T-cell (primary cell): ENCODE data around the gene COL12A1. TPM values are rescaled to one million over a fixed set of nuclear protein-coding genes. Genes with fewer than 3 reads are reported as not detected.

ENCODE experiments used
- ATAC-seq, 4 experiments: fragments of 200-7000 bp in 3 of 4; fragments of 150-1000 bp in 1 of 4; cut with Tn5 transposase; replicated peaks in 1 of 4; 1 replicate in 3 of 4; 2 replicates in 1 of 4; pipeline ENCODE4 v1.10.0; 2021; ENCODE audit warnings: moderate library complexity in 3 of 4, mild to moderate bottlenecking in 2 of 4, moderate number of reproducible peaks in 1 of 4
- CTCF ChIA-PET, 2 donors: fragments of 300-600 bp; sonication (Branson Sonifier 250); formaldehyde crosslinking; loops; one replicate each; lab custom pipeline; 2022; ENCODE audit warnings: antibody characterized with exemption in 2 of 2; lab: Charles Lee
- POLR2A ChIA-PET, 2 donors: fragments of 300-600 bp; sonication (Branson Sonifier 250); formaldehyde crosslinking; loops; one replicate each; lab custom pipeline; 2022; ENCODE audit warnings: antibody characterized with exemption in 2 of 2; lab: Charles Lee
- DNase-seq, 35 experiments: peaks; one replicate each; pipeline versions ENCODE4 v3.0.0 to v3.0.0-alpha.2; 2013 to 2023
- H3K27ac ChIP-seq: one replicate; pipeline ENCODE4 v1.5.1; 2013; ENCODE audit warnings: low read length
- H3K27me3 ChIP-seq, 2 experiments: replicated peaks in 1 of 2; 1 replicate in 1 of 2; 2 replicates in 1 of 2; pipeline versions ENCODE4 v1.6.1 to v1.7.0; 2013; ENCODE audit warnings: low read length in 1 of 2, mixed read lengths in 1 of 2; ENCODE audit not compliant: control insufficient read depth in 2 of 2, insufficient read depth in 2 of 2; ENCODE audit errors: extremely low read depth in 1 of 2
- H3K36me3 ChIP-seq, 2 donors: 1 replicate in 1 of 2; 2 replicates in 1 of 2; pipeline versions ENCODE4 v1.6.1 to v1.7.0; 2013; ENCODE audit warnings: low read length in 1 of 2; ENCODE audit not compliant: control insufficient read depth in 2 of 2, insufficient read depth in 1 of 2; ENCODE audit errors: extremely low read depth in 1 of 2
- H3K4me1 ChIP-seq, 2 experiments: 1 replicate in 1 of 2; 2 replicates in 1 of 2; pipeline versions ENCODE4 v1.6.1 to v1.7.0; 2013; ENCODE audit warnings: low read length in 2 of 2, mixed read lengths in 1 of 2; ENCODE audit not compliant: insufficient read depth in 2 of 2, control insufficient read depth in 1 of 2; ENCODE audit errors: extremely low read depth in 1 of 2
- H3K4me3 ChIP-seq, 2 donors: 1 replicate in 1 of 2; 2 replicates in 1 of 2; pipeline versions ENCODE4 v1.5.1 to v1.7.0; 2013; ENCODE audit warnings: mild to moderate bottlenecking in 2 of 2, low read length in 1 of 2, moderate library complexity in 1 of 2; ENCODE audit not compliant: control insufficient read depth in 1 of 2; ENCODE audit errors: extremely low read depth in 1 of 2
- H3K9me3 ChIP-seq: 2 replicates; pipeline ENCODE4 v1.7.0; 2013
- H3K27ac Mint-ChIP-seq, 2 donors: one replicate each; pipeline ENCODE4 v1.8.0; 2020 to 2021; ENCODE audit warnings: mild to moderate bottlenecking in 2 of 2, mixed read lengths in 2 of 2
- H3K27me3 Mint-ChIP-seq, 2 donors: one replicate each; pipeline ENCODE4 v1.8.0; 2021 to 2022; ENCODE audit warnings: mixed read lengths in 2 of 2
- H3K36me3 Mint-ChIP-seq: one replicate; pipeline ENCODE4 v1.8.0; 2021; ENCODE audit warnings: mixed read lengths
- H3K4me1 Mint-ChIP-seq, 3 donors: one replicate each; pipeline ENCODE4 v1.8.0; 2020 to 2022; ENCODE audit warnings: mixed read lengths in 3 of 3, mild to moderate bottlenecking in 1 of 3
- H3K4me3 Mint-ChIP-seq, 3 donors: one replicate each; pipeline ENCODE4 v1.8.0; 2020 to 2022; ENCODE audit warnings: mild to moderate bottlenecking in 3 of 3, mixed read lengths in 3 of 3, moderate library complexity in 3 of 3
- H3K9me3 Mint-ChIP-seq, 3 donors: one replicate each; pipeline ENCODE4 v1.8.0; 2020 to 2022; ENCODE audit warnings: mixed read lengths in 3 of 3
- WGBS: methylation state at CpG from one replicate; pipeline ENCODE4 v1.1.5; 2013; ENCODE audit warnings: missing lambda C conversion rate; ENCODE audit not compliant: insufficient coverage; 5-methylcytosine and 5-hydroxymethylcytosine counted together
- total RNA-seq, 35 experiments: library from RNA in 6 of 35; stranded (reverse) in 6 of 35; fragments of 120-200 nt in 1 of 35; gene quantifications; one replicate each; pipeline versions ENCODE4 v1.2.1 to v1.2.4 and lab custom pipeline; 2013 to 2026

COL12A1 gene
- total RNA-seq, 5 donors from 2014 or later (not counting 1 experiment from before 2014, with no cell fraction given) = 0.59 to 0.95 (median 0.76) TPM; not detected in 2

DNA sequence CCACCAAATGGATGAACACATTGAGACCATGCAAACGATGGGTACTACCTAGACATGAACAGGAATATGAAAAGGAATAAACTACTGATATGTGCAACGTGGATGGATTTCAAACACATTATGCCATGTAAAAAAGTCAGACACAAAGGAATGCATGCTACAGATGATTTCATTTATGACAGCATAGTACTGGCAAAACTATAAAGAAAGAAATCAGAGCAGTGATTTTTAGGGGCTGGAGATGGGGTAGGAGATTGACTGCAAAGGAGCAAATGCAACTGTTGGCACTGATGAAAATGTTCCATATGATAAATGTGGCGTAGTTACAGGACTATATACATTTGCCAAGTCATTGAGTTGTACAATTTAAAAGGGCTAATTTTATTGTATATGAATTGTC lies 13.4 kb upstream of the COL12A1 start:
- Mint-ChIP-seq H3K36me3 (no peaks in the 10 kb centered on the region), H3K27ac (no peak overlapping the region), H3K27me3 (peaks cover 34 to 45% of the 10 kb centered on the region in 2 donors), H3K4me3 (no peak overlapping the region), H3K4me1 (no peaks in the 10 kb centered on the region), H3K9me3 (no peaks in the 10 kb centered on the region)
- Histone ChIP-seq H3K36me3 (no peaks in the 10 kb centered on the region), H3K4me1 (no peaks in the 10 kb centered on the region), H3K4me3 (no peak overlapping the region), H3K27me3 (peaks cover 0 to 6% of the 10 kb centered on the region in 2 experiments), H3K9me3 (no peaks in the 10 kb centered on the region), H3K27ac (no peak overlapping the region)
- POLR2A ChIA-PET = no interaction called here
- no peak for DNase-seq
- 60% methylated on average over 1 of the region's 3 CpGs for WGBS
- CTCF ChIA-PET = interaction anchor here in 1 of 2 donors (1.9 kb wide), 1 partner anchor 10 kb away, joined by 17 read pairs; no protein-coding TSS in a partner anchor
- ATAC-seq = no peak

DNA sequence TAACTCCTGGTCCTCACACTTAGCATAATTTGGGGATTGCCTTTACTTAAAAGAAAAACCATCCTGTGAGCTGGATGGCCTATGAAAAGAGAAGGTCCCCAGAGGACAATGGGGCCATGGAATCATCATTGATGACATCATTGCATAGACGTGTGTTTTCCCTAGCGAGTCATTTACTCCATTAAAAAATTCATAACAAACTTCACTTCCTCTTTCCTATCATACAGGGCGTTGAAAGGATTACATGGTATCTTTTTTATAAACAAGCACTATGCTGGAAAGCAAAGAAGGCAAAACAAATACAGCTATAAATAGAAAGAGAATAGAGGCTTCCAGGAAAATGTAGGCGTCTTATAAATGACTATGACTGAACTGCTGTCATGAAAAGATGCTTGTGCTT lies 11.3 kb upstream of the COL12A1 start:
- Mint-ChIP-seq H3K9me3 (no peaks in the 10 kb centered on the region), H3K4me3 (no peak overlapping the region), H3K27me3 (peaks cover 38 to 39% of the 10 kb centered on the region in 2 donors), H3K36me3 (no peaks in the 10 kb centered on the region), H3K27ac (no peak overlapping the region), H3K4me1 (no peaks in the 10 kb centered on the region)
- Histone ChIP-seq H3K27me3 (peaks cover 0 to 6% of the 10 kb centered on the region in 2 experiments), H3K4me3 (no peak overlapping the region), H3K36me3 (no peaks in the 10 kb centered on the region), H3K4me1 (no peaks in the 10 kb centered on the region), H3K9me3 (no peaks in the 10 kb centered on the region), H3K27ac (no peak overlapping the region)
- ATAC-seq = no peak
- no CpG with 5 or more reads among the region's 4 CpGs for WGBS
- CTCF ChIA-PET = interaction anchor here (0.5 to 1.6 kb wide), 4 partner anchors 8 to 1484 kb away, joined by 3 to 4 read pairs (median 4); no protein-coding TSS in a partner anchor
- no peak for DNase-seq
- POLR2A ChIA-PET = no interaction called here

DNA sequence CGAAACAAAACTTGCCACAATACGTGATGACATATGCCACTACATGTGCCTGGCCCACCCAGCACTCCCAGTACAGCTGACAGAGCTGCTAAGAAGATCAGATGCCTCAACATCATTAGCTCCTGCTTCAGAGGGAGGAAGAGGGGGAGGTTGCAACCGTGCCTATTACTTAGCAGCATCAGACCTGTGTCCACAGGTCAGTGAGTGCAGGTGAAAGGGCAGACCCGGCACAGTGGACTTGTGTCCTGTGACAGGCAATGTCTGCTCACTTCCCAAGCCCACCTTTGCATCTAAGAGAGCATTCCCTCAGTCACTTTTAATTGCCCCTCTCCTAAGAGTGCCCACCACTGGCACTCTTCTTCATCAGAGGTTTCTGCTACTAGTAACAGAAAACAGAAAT lies 9.4 kb upstream of the COL12A1 start:
- Mint-ChIP-seq H3K27ac (no peak overlapping the region), H3K4me3 (no peak overlapping the region), H3K27me3 (peaks cover 45 to 46% of the 10 kb centered on the region in 2 donors), H3K36me3 (no peaks in the 10 kb centered on the region), H3K9me3 (no peaks in the 10 kb centered on the region), H3K4me1 (no peaks in the 10 kb centered on the region)
- DNase-seq (no peak), ATAC-seq (no peak)
- H3K9me3 ChIP-seq = no peaks in the 10 kb centered on the region
- 29% methylated on average over 2 of the region's 4 CpGs for WGBS
- H3K4me1 ChIP-seq = peaks cover 0 to 2% of the 10 kb centered on the region in 2 experiments
- CTCF ChIA-PET = interaction anchor here (0.7 to 1.1 kb wide), 3 partner anchors 12 to 1359 kb away, joined by 3 read pairs; no protein-coding TSS in a partner anchor
- no peak overlapping the region for H3K27ac ChIP-seq
- H3K36me3 ChIP-seq = no peaks in the 10 kb centered on the region
- POLR2A ChIA-PET = no interaction called here
- peaks cover 0 to 10% of the 10 kb centered on the region in 2 experiments for H3K27me3 ChIP-seq
- no peak overlapping the region for H3K4me3 ChIP-seq

DNA sequence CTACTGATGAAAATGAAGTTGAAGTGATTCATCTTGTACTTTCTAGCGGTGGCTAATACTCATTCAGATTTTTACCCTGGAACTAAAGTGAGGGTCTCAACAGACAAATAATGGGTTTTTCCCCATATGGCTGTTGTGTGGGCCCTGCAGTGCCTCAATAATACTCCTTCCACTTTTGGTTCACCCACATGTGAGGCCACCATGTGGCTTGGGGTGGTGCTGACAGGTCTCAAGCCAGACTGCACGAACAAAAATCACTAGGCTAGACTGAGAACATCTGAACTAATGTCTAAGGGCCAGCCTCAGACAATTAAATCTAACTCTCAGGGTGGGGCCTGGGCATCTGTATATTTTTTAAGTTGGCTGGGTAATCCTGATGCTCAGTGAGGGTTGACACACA lies 7.9 kb upstream of the COL12A1 start:
- H3K27ac ChIP-seq = no peak overlapping the region
- no peaks in the 10 kb centered on the region for H3K9me3 ChIP-seq
- peaks cover 5 to 6% (median 5%) of the 10 kb centered on the region in 3 donors for H3K4me1 Mint-ChIP-seq
- H3K36me3 ChIP-seq = no peaks in the 10 kb centered on the region
- ChIA-PET POLR2A (no interaction called here), CTCF (interaction anchor here (0.6 to 1.3 kb wide), 7 partner anchors 416 to 1584 kb away, joined by 3 to 9 read pairs (median 3); partner anchors contain the start of gene SLC17A5 (in 1 of the 2))
- DNase-seq (no peak), ATAC-seq (no peak)
- H3K4me3 Mint-ChIP-seq = no peak overlapping the region
- H3K27me3 ChIP-seq = peaks cover under 1 to 17% of the 10 kb centered on the region in 2 experiments
- peaks cover 40 to 51% of the 10 kb centered on the region in 2 donors for H3K27me3 Mint-ChIP-seq
- no CpG with 5 or more reads among the region's 2 CpGs for WGBS
- no peaks in the 10 kb centered on the region for H3K36me3 Mint-ChIP-seq
- H3K9me3 Mint-ChIP-seq = no peaks in the 10 kb centered on the region
- no peak overlapping the region for H3K4me3 ChIP-seq
- peaks cover under 1 to 7% of the 10 kb centered on the region in 2 experiments for H3K4me1 ChIP-seq
- no peak overlapping the region for H3K27ac Mint-ChIP-seq

DNA sequence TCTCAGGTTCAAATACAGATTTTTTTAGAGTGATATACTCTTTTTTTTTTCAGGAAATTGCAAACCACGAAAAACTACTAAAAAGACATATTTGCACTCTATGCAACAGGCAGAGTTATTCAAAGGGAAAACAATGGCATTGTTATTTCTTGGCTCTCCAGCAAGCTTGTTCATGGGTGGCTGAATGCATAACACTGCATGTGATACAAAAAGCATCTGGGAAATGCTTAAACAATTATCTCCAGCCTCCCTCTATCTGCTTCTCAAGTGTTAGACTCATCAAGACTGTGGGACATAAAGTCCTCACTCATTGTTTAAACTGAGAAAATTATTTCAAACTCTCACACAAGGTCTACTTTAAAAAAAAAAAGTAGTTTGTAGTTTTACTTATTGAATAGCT lies 7.3 kb upstream of the COL12A1 start:
- ChIA-PET CTCF (interaction anchor here (0.6 to 1.3 kb wide), 7 partner anchors 416 to 1584 kb away, joined by 3 to 9 read pairs (median 3); partner anchors contain the start of gene SLC17A5 (in 1 of the 2)), POLR2A (no interaction called here)
- no peak overlapping the region for H3K4me3 Mint-ChIP-seq
- no peak overlapping the region for H3K27ac Mint-ChIP-seq
- Histone ChIP-seq H3K36me3 (no peaks in the 10 kb centered on the region), H3K4me1 (peaks cover 3 to 13% of the 10 kb centered on the region in 2 experiments), H3K4me3 (no peak overlapping the region), H3K27ac (no peak overlapping the region), H3K9me3 (no peaks in the 10 kb centered on the region), H3K27me3 (peaks cover 5 to 23% of the 10 kb centered on the region in 2 experiments)
- DNase-seq = no peak
- peaks cover 11 to 12% (median 11%) of the 10 kb centered on the region in 3 donors for H3K4me1 Mint-ChIP-seq
- no peak for ATAC-seq
- peaks cover 45 to 54% of the 10 kb centered on the region in 2 donors for H3K27me3 Mint-ChIP-seq
- H3K9me3 Mint-ChIP-seq = no peaks in the 10 kb centered on the region
- no CpG with 5 or more reads among the region's 1 CpG for WGBS
- no peaks in the 10 kb centered on the region for H3K36me3 Mint-ChIP-seq

DNA sequence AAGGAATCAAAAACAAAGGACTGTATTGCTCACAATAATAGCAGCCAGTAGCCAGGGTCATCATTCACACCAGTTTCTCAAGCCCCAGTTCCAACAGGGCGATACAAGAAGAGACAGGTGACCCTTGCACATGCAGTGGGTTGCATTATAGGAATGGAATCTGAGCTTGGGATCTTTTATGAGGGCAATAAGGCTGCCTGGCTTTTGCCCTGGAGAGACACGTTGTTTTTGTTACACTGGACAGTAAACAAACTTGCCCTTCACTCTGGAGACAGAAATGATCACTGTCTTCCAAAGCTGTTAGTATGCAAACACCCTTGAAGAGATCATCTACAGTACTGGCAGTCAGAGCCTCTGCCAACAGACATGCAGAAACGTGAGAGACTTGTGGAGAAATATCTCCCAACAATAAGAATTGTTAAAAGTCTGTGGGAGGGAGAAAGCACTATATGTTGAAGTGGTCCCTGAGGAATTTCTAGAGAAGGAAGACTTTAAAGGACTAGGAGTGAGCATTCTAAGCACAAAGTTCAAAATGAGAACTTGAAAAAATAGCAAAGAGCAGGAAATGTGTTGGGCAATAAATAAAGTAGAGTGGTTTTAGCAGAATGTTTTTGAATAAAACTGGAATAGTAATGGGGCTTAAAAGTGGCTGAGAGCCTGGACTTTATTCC lies 6.2 kb upstream of the COL12A1 start:
- POLR2A ChIA-PET = interaction anchor here (0.6 kb wide), 2 partner anchors 395 to 1602 kb away, joined by 3 to 8 read pairs; no protein-coding TSS in a partner anchor
- no peak for DNase-seq
- H3K4me1 Mint-ChIP-seq = peaks cover 21 to 22% (median 21%) of the 10 kb centered on the region in 3 donors
- H3K4me1 ChIP-seq = peaks cover 3 to 23% of the 10 kb centered on the region in 2 experiments
- H3K27ac Mint-ChIP-seq = no peak overlapping the region
- CTCF ChIA-PET = interaction anchor here (0.6 to 11.3 kb wide), 19 partner anchors 9 to 1536 kb away, joined by 3 to 213 read pairs (median 5); partner anchors contain the start of gene COX7A2 (in 1 of the 2)
- ATAC-seq = no peak
- H3K27me3 ChIP-seq = peaks cover 5 to 31% of the 10 kb centered on the region in 2 experiments
- H3K9me3 ChIP-seq = no peaks in the 10 kb centered on the region
- no peak overlapping the region for H3K4me3 Mint-ChIP-seq
- no peak overlapping the region for H3K27ac ChIP-seq
- no peaks in the 10 kb centered on the region for H3K9me3 Mint-ChIP-seq
- H3K36me3 Mint-ChIP-seq = no peaks in the 10 kb centered on the region
- H3K27me3 Mint-ChIP-seq = peaks cover 46 to 52% of the 10 kb centered on the region in 2 donors
- no CpG with 5 or more reads among the region's 3 CpGs for WGBS
- H3K36me3 ChIP-seq = no peaks in the 10 kb centered on the region
- no peak overlapping the region for H3K4me3 ChIP-seq
